ENCODE data around the gene TPD52L2.

Gene TPD52L2

GRCh38 chr20:63896264-63897105 lies 31.4 kb downstream of the TPD52L2 start:
- no peak for DNase-seq

GRCh38 chr20:63897978-63898561 lies 33.0 kb downstream of the TPD52L2 start:
- H3K27me3 ChIP-seq: no peaks in the 10 kb centered on the region
- TF ChIP-seq CTCF (IDR thresholded peaks at IDR 0.05; ENCODE audit: low read depth, low read length): no peak
- no peaks in the 10 kb centered on the region for H3K4me1 ChIP-seq
- peaks cover 6% of the 10 kb centered on the region; the same call in 1 of the 2 replicates for H3K36me3 ChIP-seq
- no peaks in the 10 kb centered on the region for H3K9me3 ChIP-seq
- DNase-seq: no peak
- H3K4me3 ChIP-seq (ENCODE audit: low read depth, low read length): no peak overlapping the region

More at GRCh38 chr20:63896264-63897105, 31.4 kb downstream of the TPD52L2 start:
- H3K27me3 ChIP-seq: no peaks in the 10 kb centered on the region
- H3K4me3 ChIP-seq (ENCODE audit: low read depth, low read length): peak overlapping the region; percentile 82
- H3K4me1 ChIP-seq: no peaks in the 10 kb centered on the region
- no peaks in the 10 kb centered on the region for H3K9me3 ChIP-seq
- H3K36me3 ChIP-seq: peaks cover 6% of the 10 kb centered on the region; the same call in 1 of the 2 replicates
- TF ChIP-seq CTCF (IDR thresholded peaks at IDR 0.05; ENCODE audit: low read depth, low read length): no peak

GRCh38 chr20:63898882-63899558 lies 34.0 kb downstream of the TPD52L2 start:
- Histone ChIP-seq H3K36me3 (peaks cover 6% of the 10 kb centered on the region), H3K4me3 (ENCODE audit: low read depth, low read length) (no peak overlapping the region), H3K27me3 (no peaks in the 10 kb centered on the region), H3K4me1 (no peaks in the 10 kb centered on the region), H3K9me3 (no peaks in the 10 kb centered on the region)
- TF ChIP-seq CTCF (IDR thresholded peaks at IDR 0.05; ENCODE audit: low read depth, low read length): no peak
- DNase-seq: no peak

- Histone ChIP-seq H3K4me3 (ENCODE audit: low read depth, low read length) (no peak overlapping the region), H3K4me1 (no peaks in the 10 kb centered on the region; the same call in 1 of the 2 replicates), H3K9me3 (no peaks in the 10 kb centered on the region), H3K27me3 (no peaks in the 10 kb centered on the region), H3K36me3 (peaks cover 6% of the 10 kb centered on the region)
- no peak for DNase-seq
- no peak for TF ChIP-seq CTCF (IDR thresholded peaks at IDR 0.05; ENCODE audit: low read depth, low read length)
Measured at GRCh38 chr20:63900413-63900812, 35.3 kb downstream of the TPD52L2 start.

GRCh38 chr20:63903796-63904561 lies 38.9 kb downstream of the TPD52L2 start:
- Histone ChIP-seq H3K36me3 (no peaks in the 10 kb centered on the region; the same call in none of the 2 replicates), H3K27me3 (no peaks in the 10 kb centered on the region), H3K4me1 (peaks cover 6% of the 10 kb centered on the region; the same call in 1 of the 2 replicates), H3K9me3 (no peaks in the 10 kb centered on the region), H3K4me3 (ENCODE audit: low read depth, low read length) (no peak overlapping the region)
- no peak for DNase-seq
- TF ChIP-seq CTCF (IDR thresholded peaks at IDR 0.05; ENCODE audit: low read depth, low read length): no peak

Data from BE2C (cell line).